Chondrocyte (in vitro differentiated cells): Measurements from ENCODE around the gene OR2T1. TPM values are rescaled to one million over a fixed set of nuclear protein-coding genes. Genes with fewer than 3 reads are reported as not detected.

Experiments
- DNase-seq: peaks from one replicate; pipeline ENCODE4 v3.0.0; 2021; ENCODE audit warnings: mixed read lengths, low spot score
- H3K27ac Mint-ChIP-seq: one replicate; pipeline ENCODE4 v1.8.0; 2021; ENCODE audit warnings: mild to moderate bottlenecking, moderate library complexity, mixed read lengths; ENCODE audit not compliant: unreplicated experiment
- H3K27me3 Mint-ChIP-seq: 2 replicates; pipeline ENCODE4 v1.8.0; 2021; ENCODE audit warnings: low read depth, mixed read lengths
- H3K36me3 Mint-ChIP-seq: 2 replicates; pipeline ENCODE4 v1.8.0; 2021; ENCODE audit warnings: low read depth, mixed read lengths
- H3K4me1 Mint-ChIP-seq: 2 replicates; pipeline ENCODE4 v1.8.0; 2021; ENCODE audit warnings: low read depth, mild to moderate bottlenecking, mixed read lengths
- H3K4me3 Mint-ChIP-seq: one replicate; pipeline ENCODE4 v1.8.0; 2021; ENCODE audit warnings: mild to moderate bottlenecking, moderate library complexity, mixed read lengths; ENCODE audit not compliant: unreplicated experiment
- H3K9me3 Mint-ChIP-seq: 2 replicates; pipeline ENCODE4 v1.8.0; 2021; ENCODE audit warnings: low read depth, mixed read lengths
- CTCF ChIP-seq: fragments of 200-600 bp; sonication (generic); IDR thresholded peaks from 2 replicates; pipeline ENCODE4 v1.5.0; 2021; ENCODE audit warnings: antibody characterized with exemption, mild to moderate bottlenecking, moderate library complexity
- total RNA-seq: library from RNA; stranded (reverse); gene quantifications from 3 replicates; pipeline ENCODE4 v1.2.1, GENCODE V29; 2021

OR2T1 gene
- total RNA-seq, 1 donor from 2014 or later, result not detected

GRCh38 chr1:248373761-248374160 lies 29.1 kb upstream of the OR2T1 start:
- Mint-ChIP-seq H3K9me3 (peaks cover 75% of the 10 kb centered on the region), H3K36me3 (no peaks in the 10 kb centered on the region), H3K4me1 (no peaks in the 10 kb centered on the region), H3K27me3 (no peaks in the 10 kb centered on the region), H3K4me3 (no peak overlapping the region), H3K27ac (no peak overlapping the region)
- TF ChIP-seq CTCF, result no peak
- no peak for DNase-seq

GRCh38 chr1:248375446-248375845 lies 27.4 kb upstream of the OR2T1 start, which contains the start of gene OR2T6:
Gene OR2T6, plus strand, starts transcription at chr1:248375746. Its CDS starts 11,863 bp downstream, at chr1:248387609.
- no peaks in the 10 kb centered on the region for H3K27me3 Mint-ChIP-seq
- TF ChIP-seq CTCF, result no peak
- H3K36me3 Mint-ChIP-seq, result no peaks in the 10 kb centered on the region
- H3K9me3 Mint-ChIP-seq, result peaks cover 62% of the 10 kb centered on the region
- H3K4me3 Mint-ChIP-seq, result no peak within 1 kb of the TSS
- H3K4me1 Mint-ChIP-seq, result no peaks in the 10 kb centered on the region
- no peak for DNase-seq
- H3K27ac Mint-ChIP-seq, result no peak within 1 kb of the TSS

- no peaks in the 10 kb centered on the region for H3K36me3 Mint-ChIP-seq
- peaks cover 50% of the 10 kb centered on the region for H3K9me3 Mint-ChIP-seq
- no peak for DNase-seq
- H3K27me3 Mint-ChIP-seq, result no peaks in the 10 kb centered on the region
- no peak for TF ChIP-seq CTCF
- H3K4me3 Mint-ChIP-seq, result no peak overlapping the region
- H3K4me1 Mint-ChIP-seq, result no peaks in the 10 kb centered on the region
- H3K27ac Mint-ChIP-seq, result no peak overlapping the region
Measured at GRCh38 chr1:248376916-248377315, 25.9 kb upstream of the OR2T1 start.

- peaks cover 23% of the 10 kb centered on the region for H3K9me3 Mint-ChIP-seq
- TF ChIP-seq CTCF, result no peak
- H3K4me1 Mint-ChIP-seq, result no peaks in the 10 kb centered on the region
- H3K4me3 Mint-ChIP-seq, result no peak overlapping the region
- H3K36me3 Mint-ChIP-seq, result no peaks in the 10 kb centered on the region
- DNase-seq, result no peak
- no peaks in the 10 kb centered on the region for H3K27me3 Mint-ChIP-seq
- no peak overlapping the region for H3K27ac Mint-ChIP-seq
Measured at GRCh38 chr1:248380854-248381253, 22.0 kb upstream of the OR2T1 start.

GRCh38 chr1:248388426-248388825 lies 14.4 kb upstream of the OR2T1 start:
- no peak for TF ChIP-seq CTCF
- no peak for DNase-seq
- Mint-ChIP-seq H3K9me3 (peaks cover 45% of the 10 kb centered on the region), H3K27me3 (no peaks in the 10 kb centered on the region), H3K4me1 (no peaks in the 10 kb centered on the region), H3K27ac (no peak overlapping the region), H3K4me3 (no peak overlapping the region), H3K36me3 (no peaks in the 10 kb centered on the region)
